ENCODE measurements around the gene NEURL1B.

- TF ChIP-seq ATF2 (IDR thresholded peaks at IDR 0.05; ENCODE audit: low read length): no peak
- TF ChIP-seq SMC3 (IDR thresholded peaks at IDR 0.05; ENCODE audit: borderline replicate concordance, low read length): no peak
- no peak for TF ChIP-seq POLR2A (IDR thresholded peaks at IDR 0.05; ENCODE audit: low read depth, low read length)
- no peak for TF ChIP-seq HDAC6 (IDR thresholded peaks at IDR 0.05; ENCODE audit: unreplicated experiment)
- TF ChIP-seq NR2F1 (conservative IDR thresholded peaks at IDR 0.05): no peak
- no peak for TF ChIP-seq CEBPB (IDR thresholded peaks at IDR 0.05; ENCODE audit: borderline replicate concordance in 1 of 2, low read depth in 2 of 2, low read length in 2 of 2)
- TF ChIP-seq, protein P1, sequence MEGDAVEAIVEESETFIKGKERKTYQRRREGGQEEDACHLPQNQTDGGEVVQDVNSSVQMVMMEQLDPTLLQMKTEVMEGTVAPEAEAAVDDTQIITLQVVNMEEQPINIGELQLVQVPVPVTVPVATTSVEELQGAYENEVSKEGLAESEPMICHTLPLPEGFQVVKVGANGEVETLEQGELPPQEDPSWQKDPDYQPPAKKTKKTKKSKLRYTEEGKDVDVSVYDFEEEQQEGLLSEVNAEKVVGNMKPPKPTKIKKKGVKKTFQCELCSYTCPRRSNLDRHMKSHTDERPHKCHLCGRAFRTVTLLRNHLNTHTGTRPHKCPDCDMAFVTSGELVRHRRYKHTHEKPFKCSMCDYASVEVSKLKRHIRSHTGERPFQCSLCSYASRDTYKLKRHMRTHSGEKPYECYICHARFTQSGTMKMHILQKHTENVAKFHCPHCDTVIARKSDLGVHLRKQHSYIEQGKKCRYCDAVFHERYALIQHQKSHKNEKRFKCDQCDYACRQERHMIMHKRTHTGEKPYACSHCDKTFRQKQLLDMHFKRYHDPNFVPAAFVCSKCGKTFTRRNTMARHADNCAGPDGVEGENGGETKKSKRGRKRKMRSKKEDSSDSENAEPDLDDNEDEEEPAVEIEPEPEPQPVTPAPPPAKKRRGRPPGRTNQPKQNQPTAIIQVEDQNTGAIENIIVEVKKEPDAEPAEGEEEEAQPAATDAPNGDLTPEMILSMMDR (IDR thresholded peaks at IDR 0.05 in 2 of 3, conservative IDR thresholded peaks at IDR 0.05 in 1 of 3; ENCODE audit: control insufficient read depth in 2 of 3, extremely low read depth in 1 of 3, insufficient read depth in 1 of 3, low read depth in 3 of 3, low read length in 3 of 3): no peak
- TF ChIP-seq ESRRA (IDR thresholded peaks at IDR 0.05; ENCODE audit: low read length): no peak
- TF ChIP-seq POLR2AphosphoS5 (IDR thresholded peaks at IDR 0.05; ENCODE audit: low read length): no peak
- TF ChIP-seq ELK1 (IDR thresholded peaks at IDR 0.05; ENCODE audit: low read depth, low read length): no peak
Measured at GRCh38 chr5:172730981-172731679, 90.1 kb downstream of the NEURL1B start.
